HG02973 (cell line): ENCODE data around the gene MAP2K4.

Source experiments
- ATAC-seq: cut with Tn5 transposase; IDR thresholded peaks from one replicate; pipeline ENCODE4 v1.9.1; 2021; ENCODE audit warnings: moderate library complexity; ENCODE audit not compliant: unreplicated experiment

MAP2K4 gene

DNA sequence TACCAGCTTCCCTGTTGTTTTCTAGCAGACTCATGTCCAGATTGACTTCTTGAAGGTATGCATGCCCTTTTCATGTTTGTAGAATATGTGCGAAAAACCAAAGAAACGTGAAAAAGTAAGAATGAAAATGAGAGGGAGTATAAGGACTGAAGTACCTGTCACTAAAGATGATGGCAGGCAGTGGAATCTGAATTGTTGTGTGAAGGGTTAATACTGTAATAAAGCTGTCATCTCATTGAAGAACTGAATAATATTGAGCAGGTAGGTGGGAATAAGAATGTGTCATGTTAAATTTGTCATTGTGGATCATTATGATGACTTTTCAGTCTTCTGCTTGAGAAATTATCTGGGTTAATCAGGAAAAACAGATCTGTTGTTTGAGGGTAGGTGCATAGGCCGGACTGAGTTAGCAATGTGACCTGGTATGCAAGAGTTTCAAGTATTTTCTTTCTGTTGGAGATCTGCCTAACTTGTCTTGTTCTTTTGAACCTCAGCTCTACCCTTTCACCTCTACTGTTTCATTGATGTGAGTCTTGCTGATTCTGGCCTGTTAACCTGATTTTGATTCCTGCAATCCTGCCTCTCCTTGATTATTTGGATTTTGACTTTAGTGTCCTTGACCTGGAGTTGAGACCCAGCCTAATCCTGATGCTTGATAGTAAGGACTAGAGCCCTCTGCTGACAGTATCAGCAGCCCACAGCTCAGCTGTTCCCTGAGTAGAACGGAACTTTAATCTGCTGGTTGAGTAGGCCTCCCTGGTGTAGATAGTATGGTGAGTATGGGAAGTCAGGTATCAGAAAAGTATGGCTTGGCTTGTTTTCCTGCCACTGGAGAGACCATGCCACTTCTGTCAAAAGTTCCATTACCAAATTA lies 64.6 kb downstream of the MAP2K4 start:
- ATAC-seq: no peak

DNA sequence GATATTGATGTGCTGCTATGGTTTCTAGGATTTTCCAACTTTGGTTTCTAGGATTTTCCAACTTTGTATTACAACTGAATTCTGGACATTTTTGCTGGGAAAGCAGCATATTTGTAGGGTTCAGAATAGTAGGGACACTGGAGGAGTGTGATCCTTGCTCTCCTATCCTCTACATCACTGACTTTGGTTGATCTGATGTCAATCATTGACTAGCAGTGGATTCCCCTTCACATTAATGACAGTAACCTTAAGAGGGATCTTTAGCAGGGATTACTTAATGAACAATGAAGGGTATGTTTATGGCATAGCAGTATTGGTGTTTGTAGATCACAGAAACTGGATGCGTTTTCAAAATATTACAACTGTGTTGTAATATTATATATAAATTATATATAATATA lies 67.4 kb downstream of the MAP2K4 start:
- ATAC-seq: no peak

DNA sequence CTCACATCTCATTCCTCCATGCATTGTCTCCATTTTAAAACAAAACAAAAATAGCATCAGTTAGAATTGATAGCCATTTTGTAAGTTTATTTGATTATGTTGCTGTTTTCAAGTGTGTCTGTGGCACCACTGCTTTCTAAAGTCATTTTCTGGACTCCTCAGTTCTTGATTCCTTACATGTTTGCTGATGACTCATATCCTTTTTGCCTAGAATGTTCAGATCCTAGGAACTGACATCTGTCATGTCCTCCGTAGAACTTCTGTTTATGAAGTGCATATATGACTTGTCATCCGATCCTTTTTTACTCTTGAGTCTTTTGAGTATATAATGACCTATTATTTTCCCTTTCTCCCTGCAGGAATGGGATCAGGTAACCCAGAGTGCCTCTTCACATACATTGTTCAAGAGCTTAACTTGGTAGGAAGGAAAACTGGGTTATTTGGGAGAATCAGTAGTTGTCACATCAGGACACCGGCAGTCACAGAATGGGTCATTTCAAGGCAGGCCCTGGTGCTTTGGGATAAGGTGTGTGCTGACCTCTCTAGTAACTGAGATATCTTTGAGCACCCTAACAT lies 69.2 kb downstream of the MAP2K4 start:
- no peak for ATAC-seq

DNA sequence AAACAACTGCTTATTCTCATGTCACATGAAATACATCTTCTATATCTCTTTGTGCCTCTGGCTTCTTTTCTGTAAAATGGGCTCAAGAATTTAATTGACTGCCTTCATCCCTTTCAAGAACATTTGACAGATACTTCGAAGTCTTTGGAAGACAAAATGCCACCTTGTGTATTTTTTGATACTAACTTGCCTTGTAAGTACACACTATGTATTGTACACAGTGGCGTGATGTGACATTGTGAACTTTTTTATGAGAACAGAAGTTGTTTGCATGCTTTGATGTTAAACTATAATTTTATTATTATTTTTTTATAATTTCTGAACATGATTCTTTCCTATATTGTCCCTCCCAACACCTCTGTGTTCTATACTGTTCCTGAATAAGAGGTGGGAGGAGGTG lies 73.7 kb downstream of the MAP2K4 start:
- no peak for ATAC-seq

DNA sequence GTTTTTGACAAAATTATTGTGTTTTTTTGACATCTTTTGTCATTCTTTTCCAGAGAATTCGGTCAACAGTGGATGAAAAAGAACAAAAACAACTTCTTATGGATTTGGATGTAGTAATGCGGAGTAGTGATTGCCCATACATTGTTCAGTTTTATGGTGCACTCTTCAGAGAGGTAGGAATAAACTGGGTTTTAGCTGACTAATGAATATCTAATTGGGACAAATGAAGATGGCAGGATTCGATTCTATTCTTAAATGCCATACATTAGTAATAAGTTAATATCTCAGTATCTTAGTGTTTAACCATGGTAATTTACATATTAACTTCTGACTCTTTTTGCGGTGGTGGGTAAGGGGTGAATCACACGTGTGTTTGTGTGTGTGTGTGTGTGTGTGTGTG lies 74.8 kb downstream of the MAP2K4 start:
- ATAC-seq: no peak

DNA sequence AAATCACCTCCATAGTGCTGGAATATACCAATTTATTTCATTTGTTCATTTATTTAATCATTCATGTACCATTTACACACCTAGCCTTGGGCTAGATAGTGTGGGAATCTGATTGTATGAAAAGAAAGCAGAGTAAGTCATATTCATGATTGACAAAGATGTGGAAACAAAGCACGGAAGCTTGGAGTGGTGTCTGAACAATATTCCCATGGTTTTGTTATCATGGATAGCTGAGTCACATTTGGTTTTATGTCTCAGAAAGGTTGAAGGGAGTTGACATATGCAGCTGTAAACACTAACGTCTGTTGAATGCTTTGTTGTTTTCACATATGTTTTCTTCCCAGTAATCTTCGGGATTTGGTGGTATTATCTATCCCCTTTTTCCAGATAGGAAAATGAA lies 76.6 kb downstream of the MAP2K4 start:
- no peak for ATAC-seq

DNA sequence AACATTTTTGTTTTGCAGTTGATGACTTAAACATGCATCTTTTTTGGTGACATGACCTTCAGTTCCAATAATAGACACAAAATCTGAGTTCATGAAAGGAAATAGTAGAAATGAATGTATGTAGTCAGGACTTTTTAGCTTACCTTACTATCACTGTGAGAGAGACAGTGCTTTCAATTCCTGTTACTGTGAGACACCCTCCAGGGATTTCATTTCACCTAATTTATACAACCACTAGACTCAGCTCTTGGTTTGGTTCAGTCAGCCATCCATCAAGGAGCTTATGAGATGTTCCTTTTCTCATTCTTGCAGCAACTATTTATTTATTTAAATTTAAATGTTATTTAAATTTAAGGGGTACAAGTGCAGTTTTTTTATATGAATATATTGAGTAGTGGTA lies 77.9 kb downstream of the MAP2K4 start:
- ATAC-seq: peak; percentile 92

DNA sequence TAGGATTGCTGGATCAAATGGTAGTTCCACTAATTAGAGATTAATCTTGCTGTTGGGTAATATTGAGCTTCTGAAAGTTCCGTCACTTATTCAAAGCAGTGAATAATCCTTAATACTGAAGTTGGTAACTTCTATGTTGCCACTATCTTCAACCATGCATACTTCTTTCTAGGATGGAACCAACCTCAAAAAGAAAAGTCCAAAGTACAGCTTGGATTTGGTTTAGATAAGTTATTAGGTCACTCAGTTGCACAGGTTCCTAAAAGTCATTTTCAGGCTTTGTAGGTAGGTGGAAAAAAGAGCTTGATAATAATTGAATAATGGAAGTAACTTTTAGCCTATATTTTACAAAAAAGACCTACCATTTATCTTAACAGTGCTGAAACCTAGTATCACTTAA lies 78.7 kb downstream of the MAP2K4 start:
- no peak for ATAC-seq

DNA sequence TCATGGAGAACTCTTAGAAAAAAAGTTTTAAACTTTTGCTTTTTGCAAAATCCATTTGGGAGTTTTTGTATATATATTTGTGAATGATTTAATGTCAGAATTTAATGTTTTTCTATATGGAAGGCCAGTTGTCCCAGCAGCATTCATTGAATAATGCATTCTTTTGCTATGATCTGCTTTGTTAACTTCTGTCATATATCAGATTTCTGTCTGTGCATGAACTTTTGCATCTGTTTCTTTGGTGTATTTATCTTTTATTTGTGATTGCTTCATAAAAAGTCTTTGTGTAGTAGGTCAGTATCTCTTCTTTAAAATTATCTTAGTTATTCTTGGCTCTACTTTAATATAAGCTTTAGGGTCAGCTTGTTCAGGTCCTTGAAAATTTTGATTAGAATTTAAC lies 84.2 kb downstream of the MAP2K4 start:
- ATAC-seq: no peak

DNA sequence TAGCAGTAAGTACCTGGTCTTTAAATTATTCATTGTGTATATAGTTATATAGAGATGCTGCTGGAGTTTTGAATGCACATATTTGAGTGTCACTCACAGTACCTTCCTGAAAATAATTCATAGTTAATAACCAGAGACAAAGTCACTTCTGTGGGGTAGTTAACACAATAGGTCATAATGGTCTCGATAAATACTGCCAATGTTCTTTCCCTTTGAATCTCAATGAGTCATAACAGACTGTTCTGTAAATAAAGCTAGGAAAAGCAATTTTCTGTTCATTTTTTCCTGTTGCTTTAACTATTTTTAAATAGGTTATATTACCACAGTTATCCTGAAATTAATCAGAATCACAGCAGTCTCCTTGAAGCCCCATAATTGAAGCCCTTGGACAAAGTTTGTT lies 87.2 kb downstream of the MAP2K4 start:
- ATAC-seq: no peak

DNA sequence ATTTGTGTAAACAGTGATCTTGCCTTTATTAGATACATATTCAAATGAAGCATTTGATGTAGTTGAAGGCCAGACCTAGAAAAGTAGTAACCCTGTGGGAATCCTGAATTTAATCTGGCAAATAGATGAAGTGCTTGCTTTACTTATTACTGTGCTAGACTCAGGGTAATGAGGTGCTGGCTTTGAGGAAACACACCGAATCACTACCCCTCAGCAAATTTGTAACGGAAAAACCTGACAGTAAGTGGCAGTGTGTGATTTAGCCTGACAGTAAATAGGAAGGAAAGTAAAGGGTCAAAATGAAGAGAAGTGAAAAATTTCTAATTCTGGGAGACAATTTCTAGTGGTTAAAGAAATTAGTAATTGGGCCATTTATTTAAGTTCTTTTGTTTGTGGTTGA lies 90.2 kb downstream of the MAP2K4 start:
- ATAC-seq: no peak

DNA sequence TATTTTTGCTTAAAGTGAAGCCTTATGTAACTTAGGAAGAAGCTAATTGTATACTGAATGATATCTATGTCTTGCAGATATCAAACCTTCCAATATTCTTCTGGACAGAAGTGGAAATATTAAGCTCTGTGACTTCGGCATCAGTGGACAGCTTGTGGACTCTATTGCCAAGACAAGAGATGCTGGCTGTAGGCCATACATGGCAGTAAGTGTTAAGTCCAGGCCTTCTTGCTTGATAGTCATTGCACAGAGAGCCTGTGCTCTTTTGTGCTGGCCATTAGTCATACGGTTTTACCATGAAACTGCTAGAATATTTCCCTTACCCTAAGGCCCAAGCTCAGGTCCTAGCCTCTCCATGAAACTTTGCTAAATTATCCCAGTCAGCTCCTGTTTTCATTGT lies 92.5 kb downstream of the MAP2K4 start:
- no peak for ATAC-seq

DNA sequence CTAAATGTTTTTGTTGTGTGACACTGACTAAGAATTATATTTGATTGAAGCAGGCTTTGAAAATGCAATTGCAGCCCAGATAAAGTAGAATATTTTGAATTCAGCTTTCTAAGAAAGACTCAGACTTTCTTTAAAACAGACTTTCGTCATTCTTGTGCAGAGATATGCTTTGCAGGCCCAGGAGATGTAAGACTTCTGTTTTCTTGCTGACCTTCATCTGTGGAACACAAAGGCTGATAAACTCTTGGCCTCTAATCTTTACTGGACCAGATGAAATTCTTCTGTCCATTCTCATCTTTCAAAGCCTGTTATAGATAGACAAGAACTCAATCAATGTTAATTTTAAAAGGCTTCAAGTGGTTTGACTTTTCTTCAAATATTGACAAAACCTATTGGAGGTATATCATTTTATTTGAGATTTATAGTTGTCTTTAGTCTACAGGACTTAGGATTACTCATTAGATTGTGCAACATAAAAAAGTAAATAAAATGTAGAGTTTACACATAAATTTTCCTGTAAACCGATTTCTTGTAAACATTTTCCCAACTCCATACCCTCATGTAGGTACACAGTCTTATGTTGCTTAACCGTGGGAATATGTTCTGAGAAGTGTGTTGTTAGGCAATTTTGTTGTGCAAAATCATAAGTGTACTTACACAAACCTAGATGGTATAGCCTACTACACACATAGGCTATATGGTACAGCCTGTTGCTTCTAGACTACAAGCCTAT lies 94.2 kb downstream of the MAP2K4 start:
- ATAC-seq: no peak

DNA sequence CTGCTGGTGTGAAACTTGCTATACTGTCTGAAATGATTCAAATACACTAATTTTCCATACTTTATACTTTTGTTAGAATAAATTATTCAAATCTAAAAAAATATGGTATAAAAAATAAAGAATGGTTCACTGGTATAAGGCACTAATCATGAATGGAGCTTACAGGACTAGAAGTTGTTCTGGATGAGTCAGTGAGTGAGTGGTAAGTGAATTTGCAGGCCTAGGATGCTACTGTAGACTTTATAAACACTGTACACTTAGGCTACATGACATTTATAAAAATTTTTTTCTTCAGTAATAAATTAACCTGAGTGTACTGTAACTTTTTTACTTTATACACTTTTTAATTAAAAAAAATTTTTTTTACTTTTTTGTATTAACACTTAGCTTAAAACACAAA lies 95.5 kb downstream of the MAP2K4 start:
- no peak for ATAC-seq

DNA sequence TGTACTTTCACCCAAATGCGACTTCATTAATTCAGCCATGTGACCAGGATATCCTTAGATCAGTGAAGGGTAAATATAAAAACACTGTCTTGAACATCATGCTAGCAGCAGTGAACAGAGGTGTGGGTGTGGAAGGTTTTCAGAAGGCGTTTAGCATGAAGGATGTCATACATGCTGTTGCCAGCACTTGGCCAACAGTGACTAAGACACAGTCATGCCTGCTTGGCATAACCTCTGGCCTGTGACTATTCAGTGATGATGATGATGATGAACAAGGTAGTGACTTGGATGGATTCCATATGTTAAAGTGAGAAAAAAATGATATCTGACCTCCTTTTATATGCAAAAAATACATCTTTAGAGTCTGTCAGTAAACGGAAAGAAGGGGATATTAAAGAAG lies 97.9 kb downstream of the MAP2K4 start:
- ATAC-seq: no peak

DNA sequence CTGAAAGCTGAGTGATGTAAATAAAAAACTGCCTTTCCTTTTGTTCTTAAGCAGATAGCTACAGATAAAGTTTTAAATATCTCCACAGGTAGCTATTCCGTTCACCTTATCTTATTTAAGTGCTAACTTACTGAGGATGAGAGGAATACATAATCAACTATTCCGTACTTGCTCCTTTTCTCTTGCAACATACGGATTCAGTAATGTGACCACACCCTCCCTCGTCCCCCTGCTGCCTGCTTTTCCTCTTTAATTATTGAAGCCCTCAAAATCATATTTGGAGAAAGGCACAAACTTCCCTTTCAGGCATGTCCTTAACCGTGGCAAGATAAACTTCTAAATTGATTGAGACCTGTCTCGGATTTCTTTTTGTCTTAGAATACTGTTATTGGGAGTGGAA lies 101.4 kb downstream of the MAP2K4 start:
- ATAC-seq: no peak

DNA sequence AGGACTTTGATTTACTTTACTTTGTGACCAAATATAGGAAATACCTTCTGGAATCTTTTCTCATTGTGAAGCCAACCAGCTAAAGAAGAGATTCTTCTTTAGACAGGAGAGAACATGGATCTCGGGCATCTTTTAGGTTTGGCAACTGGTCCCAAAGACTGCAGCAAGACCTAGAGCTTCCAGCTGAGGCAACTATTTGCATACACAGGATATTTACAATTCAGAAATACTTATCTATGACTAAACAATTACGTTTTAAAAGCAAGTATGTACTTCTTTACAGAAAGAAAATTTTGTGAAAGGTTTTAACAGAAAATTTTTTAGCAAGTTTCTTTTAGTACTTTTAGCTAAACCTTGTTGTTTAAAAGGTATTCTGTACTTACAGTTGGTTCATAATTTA lies 106.5 kb downstream of the MAP2K4 start:
- ATAC-seq: no peak

DNA sequence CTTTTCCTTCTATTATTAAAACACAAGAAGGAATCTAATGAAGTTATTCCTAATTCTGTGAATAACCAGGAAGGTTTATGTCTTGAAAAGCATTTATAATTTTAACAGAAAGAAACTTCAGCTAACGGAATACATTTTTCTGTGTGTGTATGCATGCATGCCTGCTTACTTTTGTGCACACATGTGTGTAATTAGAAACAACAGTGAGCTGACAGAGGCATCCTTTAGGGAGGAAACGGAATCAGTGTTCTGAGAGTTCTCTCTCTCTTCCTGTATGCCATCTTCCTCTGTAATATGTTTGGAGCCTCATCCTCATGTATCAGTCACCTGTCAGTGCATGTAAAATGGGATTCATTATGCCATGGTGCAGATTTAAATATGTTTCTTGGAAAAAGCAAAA lies 107.0 kb downstream of the MAP2K4 start:
- ATAC-seq: no peak

DNA sequence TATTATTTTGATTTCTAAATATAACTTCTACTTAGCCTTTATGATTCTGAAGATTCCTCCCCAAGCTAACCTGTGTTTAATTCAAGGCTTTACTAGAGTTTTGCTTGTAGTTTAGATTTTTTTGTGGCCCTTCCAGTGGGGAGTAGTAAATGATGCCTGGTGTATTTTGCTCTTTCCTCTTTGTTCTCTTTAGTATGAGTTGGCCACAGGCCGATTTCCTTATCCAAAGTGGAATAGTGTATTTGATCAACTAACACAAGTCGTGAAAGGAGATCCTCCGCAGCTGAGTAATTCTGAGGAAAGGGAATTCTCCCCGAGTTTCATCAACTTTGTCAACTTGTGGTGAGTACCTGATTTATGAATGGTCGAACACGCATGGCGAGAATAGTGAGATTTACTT lies 108.3 kb downstream of the MAP2K4 start:
- no peak for ATAC-seq

DNA sequence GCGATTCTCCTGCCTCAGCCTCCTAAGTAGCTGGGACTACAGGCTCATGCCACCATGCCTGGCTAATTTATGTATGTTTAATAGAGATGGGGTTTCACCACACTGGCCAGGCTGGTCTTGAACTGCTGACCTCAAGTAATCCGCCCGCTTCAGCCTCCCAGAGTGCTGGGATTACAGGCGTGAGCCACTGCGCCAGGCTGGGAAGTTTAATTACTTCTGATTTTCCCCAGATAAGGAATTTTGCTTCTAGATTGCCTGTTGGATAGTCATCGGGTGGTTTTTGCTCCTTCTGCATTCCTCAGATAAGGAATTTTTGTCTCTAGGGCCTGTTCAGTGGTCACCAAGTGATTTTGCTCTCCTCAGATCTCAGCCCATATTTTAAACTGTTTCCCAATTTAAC lies 112.5 kb downstream of the MAP2K4 start:
- ATAC-seq: no peak

DNA sequence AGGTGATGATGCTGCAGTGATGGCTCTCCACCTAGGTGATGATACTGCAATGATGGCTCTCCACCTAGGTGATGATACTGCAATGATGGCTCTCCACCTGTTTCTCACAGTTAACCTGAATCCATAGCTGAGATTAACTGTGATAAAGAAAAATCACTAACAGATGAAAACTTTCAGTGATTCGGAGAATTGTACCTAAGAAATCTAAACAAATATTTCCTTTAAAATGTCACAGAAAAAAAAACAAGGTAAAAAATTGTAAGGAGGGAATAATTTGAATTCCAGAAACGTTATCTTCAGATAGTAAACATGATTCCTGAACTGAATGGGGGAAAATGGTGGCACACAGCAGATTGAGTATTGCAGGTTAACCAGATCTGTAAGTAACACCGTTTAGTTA lies 113.4 kb downstream of the MAP2K4 start:
- ATAC-seq: no peak

DNA sequence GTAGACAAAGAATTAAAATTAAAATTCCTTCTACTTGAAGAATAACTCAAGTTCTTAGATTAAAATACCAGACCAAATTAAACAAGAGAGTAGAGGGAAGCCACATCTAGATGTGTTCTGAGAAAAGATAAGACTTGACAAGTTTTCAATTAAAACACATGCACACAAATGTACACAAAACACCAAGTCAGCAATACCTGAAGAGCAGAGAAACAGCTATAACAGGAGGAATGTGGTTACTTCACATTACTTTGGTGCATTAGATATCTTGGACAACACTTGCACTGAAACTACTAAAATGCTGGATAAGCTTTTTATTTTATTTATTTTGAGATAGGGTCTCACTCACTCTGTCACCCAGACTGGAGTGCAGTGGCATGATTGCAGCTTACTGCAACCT lies 113.9 kb downstream of the MAP2K4 start:
- ATAC-seq: no peak
